GM12875 (cell line): Measurements from ENCODE around the gene KCNJ15.

ENCODE experiments used
- H3K4me3 ChIP-seq: one replicate; pipeline ENCODE4 v1.5.1; 2011; ENCODE audit warnings: low read depth, low read length, control low read depth
- CTCF ChIP-seq: IDR thresholded peaks from 2 replicates; pipeline ENCODE4 v1.5.1; 2011; ENCODE audit warnings: low read depth, mild to moderate bottlenecking, control low read depth, inconsistent platforms, low read length, moderate library complexity, borderline replicate concordance; ENCODE audit not compliant: insufficient read depth

Gene KCNJ15

GRCh38 chr21:38330666-38331065 is 73.9 kb downstream of the KCNJ15 start:
- H3K4me3 ChIP-seq = no peak overlapping the region
- no peak for TF ChIP-seq CTCF

DNA sequence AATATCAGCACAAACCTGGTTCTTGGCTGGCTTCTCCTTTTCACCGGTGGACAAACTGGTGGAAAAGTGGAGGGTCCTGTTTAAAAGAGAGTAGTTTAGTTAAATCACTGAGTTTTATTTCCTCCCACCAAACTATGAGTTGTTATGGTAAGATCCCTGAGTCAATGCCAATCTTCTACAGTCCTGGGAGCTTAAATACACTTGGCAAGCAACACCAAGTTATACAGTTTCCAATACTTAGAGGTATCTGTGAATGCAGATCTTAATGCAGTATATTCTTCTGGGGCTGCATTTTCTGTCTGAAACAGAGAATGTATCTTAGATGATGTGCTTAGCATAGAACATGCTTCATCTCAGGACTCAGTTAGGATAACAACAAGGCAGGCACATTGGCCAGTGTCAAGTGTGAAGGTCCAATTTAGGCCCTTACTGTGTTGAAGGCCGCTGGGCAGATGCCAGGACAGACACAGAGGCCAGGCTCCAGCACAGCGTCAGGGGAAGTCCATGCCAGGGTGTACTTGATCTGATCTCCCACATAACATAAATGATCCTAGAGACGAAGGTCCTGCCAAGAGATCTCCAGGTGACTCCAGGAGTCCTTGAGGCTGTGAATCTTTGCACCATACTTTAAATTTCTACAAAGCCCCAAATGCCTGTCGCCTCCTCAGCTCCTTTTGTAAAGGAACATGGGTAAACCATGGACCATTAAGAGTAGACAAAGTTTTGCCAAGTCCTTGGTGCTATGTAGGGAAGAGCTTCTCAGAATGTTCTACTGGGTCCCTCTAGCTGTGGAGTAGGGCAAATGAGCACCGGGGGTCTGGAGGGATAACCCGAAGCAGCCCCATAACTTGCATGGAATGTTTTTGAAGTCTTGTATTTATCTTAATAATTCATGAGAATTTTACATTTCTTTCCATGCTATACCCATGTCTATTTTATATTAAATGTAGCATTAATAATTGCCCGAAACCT is 76.8 kb downstream of the KCNJ15 start:
- H3K4me3 ChIP-seq = no peak overlapping the region
- TF ChIP-seq CTCF = peak; percentile 19; the same call in 1 of the 2 replicates

DNA sequence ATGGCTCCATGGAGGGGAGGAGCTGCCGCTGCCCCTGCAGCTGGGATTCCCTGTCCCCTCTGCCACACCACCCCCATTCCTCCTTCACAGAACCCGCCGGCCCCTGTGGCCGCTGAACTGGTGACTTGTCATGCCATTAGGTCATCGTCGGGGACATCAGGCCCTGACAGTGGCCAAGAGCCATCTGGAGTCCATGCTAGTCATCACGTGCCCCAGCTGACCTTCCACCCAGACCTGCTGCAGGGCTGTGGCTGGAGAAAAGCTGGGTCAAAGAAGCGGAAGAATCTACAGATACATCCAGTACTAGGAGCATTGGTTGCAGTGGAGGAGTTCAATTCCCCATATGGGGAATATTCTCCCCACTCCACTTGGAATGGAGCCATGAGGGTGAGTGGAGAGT is 78.1 kb downstream of the KCNJ15 start:
- TF ChIP-seq CTCF = no peak
- no peak overlapping the region for H3K4me3 ChIP-seq

DNA sequence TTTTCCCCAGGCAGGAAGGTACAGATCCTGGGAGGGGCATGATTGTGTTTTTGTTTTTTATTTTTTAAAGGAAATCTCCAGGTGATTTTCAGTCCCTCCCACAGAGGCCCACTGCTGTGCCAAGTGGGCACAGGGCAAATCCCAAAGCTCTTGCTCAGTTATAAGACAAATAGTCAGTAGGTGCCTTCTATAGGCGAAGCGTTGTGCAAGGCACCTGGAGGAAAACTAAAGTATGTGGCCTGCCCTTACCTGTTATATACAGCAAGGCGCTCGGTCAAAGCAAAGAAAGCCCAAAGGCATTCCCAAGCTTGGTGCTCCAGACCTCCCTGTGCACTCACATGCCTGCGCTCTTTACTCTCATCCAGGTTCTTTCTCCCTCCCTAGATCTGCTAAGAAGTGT is 81.0 kb downstream of the KCNJ15 start:
- H3K4me3 ChIP-seq = no peak overlapping the region
- no peak for TF ChIP-seq CTCF

DNA sequence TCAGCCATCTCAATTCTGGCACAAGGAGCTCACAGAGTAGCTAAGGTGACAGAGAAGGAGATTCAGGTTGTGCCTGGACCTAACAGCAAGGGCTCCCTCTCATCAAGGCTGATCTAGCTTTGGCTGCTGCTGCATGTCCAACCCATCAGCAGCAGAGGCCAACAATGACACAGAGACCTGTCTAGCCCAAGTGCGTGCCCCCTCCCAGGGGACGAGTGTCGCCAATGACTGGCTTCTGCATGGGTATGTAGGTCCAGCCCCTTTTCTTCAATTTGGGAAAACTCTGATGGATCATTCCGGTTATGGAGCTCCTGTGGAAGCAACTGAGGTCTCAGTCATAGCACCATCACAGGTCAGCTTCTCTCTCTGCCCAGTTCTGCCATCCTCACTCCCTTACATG is 83.3 kb downstream of the KCNJ15 start:
- no peak for TF ChIP-seq CTCF

GRCh38 chr21:38341546-38342012 is 84.8 kb downstream of the KCNJ15 start:
- no peak for TF ChIP-seq CTCF
- no peak overlapping the region for H3K4me3 ChIP-seq

More for the DNA sequence above, 83.3 kb downstream of the KCNJ15 start:
- H3K4me3 ChIP-seq = no peak overlapping the region

GRCh38 chr21:38342739-38343138 is 85.9 kb downstream of the KCNJ15 start:
- H3K4me3 ChIP-seq = no peak overlapping the region
- TF ChIP-seq CTCF = no peak
